GM18858 (cell line): ENCODE data around the gene PPP1R18.
"Not testable (repeated sequence)": the region's sequence is repeated elsewhere in the genome, so short reads cannot be mapped to it uniquely, and the experiment has no call there.

Experiments used
- ATAC-seq: cut with Tn5 transposase; IDR thresholded peaks from one replicate; pipeline ENCODE4 v1.9.1; 2021; ENCODE audit not compliant: unreplicated experiment

The PPP1R18 gene

GRCh38 chr6:30686009-30686907 lies at the start of gene PPP1R18:
PPP1R18 (minus strand) TSS chr6:30686645; CDS start chr6:30686018, 627 bp downstream.
- no peak for ATAC-seq

GRCh38 chr6:30735668-30736314 lies 49.3 kb upstream of the PPP1R18 start:
- no peak for ATAC-seq

GRCh38 chr6:30732237-30732943 lies 45.9 kb upstream of the PPP1R18 start:
- ATAC-seq = no peak

DNA sequence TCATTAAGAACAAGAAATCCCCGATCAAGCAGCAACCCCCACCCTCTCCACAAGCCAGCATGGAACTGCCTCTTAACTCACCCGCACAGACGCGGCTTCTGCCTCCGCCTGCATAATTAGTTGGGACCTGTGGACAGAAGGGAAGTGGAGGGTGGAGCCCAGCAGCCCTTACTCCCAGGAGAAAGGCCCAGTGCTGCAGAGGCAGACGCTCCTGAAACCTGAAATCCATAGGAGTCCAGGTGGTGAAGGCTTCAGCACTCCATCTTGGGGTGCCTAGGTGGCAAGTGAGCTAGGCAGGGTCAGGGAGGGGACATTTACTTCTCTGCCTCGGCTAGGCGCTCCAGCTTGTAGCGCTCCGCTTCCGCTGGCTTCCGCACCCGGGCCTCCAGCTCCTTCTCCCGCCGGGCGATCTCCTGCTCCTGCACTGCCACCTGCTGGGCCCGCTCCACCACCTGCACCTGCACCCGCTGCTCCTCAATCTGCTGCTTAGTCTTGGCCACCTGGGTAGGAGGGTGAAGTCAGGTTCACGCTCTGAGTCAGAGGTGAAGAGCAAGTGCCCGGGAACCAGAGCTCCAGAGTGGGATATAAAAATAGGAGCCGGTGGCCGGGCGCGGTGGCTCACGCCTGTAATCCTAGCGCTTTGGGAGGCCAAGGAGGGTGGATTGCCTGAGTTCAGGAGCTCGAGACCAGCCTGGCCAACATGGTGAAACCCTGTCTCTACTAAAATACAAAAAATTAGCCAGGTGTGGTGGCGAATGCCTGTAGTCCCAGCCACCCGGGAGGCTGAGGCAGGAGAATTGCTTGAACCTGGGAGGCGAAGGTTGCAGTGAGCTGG lies 44.4 kb upstream of the PPP1R18 start:
- ATAC-seq = peak; percentile 41

DNA sequence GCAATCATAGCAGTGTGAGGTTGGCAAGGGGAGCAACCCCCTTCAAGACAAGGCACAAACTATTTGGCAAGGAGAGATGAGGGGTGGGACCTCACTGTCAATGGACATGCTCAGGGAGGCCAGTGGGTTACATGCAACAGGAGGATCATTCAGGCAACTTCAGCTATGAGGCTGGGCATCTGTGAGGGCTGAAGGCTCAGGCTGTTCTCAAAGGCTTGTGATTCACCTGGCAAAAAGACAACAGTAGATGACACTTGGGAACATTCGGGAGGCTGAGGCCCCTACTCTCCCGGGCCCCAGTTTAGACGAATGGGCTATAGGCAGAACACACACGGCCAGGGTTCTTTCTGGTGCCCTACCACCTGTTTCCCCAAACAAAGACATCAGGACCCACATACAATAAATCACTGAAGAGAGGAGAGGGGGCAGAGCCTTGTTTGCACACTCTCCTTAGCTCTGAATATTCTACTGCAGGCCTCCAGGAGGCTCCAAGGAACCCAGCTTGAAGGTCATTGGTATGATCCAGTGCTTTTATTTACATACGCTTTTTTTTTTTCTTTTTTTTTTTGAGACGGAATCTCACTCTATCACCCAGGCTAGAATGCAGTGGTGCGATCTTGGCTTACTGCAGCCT lies 41.6 kb upstream of the PPP1R18 start:
- ATAC-seq = no peak

- ATAC-seq = no peak
Observed at GRCh38 chr6:30726506-30727413, 40.3 kb upstream of the PPP1R18 start.

DNA sequence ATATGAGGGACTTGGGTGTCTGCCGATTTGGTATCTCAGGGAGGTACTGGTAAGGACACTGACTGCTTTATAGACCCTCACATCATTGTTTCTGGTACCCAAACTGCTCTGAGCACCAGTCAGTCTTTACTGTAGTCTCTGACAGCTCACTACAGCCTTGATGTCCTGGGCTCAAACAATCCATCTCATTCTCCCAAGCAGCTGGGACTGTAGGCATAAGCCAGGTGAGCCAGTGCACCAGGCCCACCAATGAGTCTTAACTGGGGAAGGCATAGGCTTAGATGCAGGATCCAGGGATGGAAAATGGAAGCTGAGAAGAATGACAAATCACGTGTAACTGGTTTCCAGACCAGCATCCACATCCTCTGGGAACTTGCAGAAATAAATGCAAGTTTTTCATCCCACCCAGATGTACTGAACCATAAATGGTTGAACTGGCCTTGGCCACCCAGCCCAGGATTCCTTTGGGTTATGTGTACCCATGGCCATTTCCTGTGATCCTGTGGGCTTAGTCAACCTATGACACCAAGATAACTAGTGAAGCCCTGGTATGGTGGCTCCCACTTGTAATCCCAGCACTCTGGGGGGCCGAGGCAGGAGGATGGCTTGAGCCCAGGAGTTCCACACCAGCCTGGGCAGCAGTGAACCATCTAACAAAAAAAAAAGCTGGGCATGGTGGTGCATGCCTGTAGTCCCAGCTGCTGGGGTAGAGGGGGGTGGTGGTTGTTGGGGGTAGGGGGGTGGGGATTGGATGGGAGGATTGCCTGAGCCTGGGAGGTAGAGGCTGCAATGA lies 39.5 kb upstream of the PPP1R18 start:
- no peak for ATAC-seq

- ATAC-seq = no peak
Observed at GRCh38 chr6:30724906-30725667, 38.6 kb upstream of the PPP1R18 start.

GRCh38 chr6:30723843-30724741 lies 37.6 kb upstream of the PPP1R18 start:
- ATAC-seq = not testable (repeated sequence)

DNA sequence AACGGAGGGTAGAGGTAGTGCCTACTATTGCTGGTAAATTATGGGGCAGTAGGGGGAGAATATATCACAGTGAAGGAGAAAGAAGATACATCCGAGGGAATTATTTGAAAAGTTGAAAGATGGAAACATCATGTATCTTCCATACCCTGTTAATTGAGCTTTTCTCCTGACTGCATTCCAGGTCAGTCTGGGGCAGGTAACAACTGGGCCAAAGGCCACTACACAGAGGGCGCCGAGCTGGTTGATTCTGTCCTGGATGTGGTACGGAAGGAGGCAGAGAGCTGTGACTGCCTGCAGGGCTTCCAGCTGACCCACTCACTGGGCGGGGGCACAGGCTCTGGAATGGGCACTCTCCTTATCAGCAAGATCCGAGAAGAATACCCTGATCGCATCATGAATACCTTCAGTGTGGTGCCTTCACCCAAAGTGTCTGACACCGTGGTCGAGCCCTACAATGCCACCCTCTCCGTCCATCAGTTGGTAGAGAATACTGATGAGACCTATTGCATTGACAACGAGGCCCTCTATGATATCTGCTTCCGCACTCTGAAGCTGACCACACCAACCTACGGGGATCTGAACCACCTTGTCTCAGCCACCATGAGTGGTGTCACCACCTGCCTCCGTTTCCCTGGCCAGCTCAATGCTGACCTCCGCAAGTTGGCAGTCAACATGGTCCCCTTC lies 36.9 kb upstream of the PPP1R18 start:
- ATAC-seq = not testable (repeated sequence)

GRCh38 chr6:30722280-30723112 lies 36.1 kb upstream of the PPP1R18 start:
- no peak for ATAC-seq

GRCh38 chr6:30722025-30722279 lies 35.5 kb upstream of the PPP1R18 start:
- ATAC-seq = not testable (repeated sequence)

DNA sequence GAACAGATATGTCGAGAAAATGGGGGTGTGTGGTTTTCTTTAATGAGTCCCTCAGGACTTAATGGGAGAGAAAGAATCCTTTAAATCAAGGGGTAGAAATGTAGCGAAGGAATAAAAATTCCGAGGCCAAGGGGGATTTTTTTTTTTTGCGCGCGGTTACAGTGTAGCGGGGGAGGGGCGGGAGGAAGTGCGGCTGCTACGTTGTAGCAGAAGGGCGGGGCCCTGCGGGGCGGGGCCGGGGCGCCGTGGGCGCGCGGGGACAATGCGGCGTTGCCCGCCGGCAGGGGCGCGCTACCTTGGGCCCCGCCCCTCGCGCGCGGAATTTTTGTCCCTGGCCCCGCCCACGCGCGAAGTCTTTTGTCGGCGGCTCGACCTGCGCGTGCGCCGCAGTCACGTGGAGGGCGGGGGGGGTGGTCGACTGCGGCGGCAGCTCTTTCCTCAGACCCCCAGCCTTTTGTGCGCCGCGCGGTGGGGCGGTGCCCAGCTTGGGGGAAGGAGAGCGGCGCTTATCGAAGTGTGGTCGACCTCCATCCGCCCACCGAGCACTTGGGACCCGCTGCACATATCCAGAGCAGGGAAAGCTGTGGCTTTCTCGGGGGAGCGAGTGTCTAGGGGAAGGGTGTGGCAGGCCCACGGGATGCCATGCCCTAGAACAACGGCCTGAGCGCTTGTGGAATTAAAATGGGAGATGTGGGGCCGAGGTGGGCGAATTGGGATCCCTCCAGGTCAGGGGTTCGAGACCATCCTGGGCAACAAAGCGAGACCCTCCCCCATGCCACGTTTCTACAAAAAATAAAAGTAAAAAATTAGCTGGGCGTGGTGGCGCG lies 35.0 kb upstream of the PPP1R18 start:
- ATAC-seq = no peak

DNA sequence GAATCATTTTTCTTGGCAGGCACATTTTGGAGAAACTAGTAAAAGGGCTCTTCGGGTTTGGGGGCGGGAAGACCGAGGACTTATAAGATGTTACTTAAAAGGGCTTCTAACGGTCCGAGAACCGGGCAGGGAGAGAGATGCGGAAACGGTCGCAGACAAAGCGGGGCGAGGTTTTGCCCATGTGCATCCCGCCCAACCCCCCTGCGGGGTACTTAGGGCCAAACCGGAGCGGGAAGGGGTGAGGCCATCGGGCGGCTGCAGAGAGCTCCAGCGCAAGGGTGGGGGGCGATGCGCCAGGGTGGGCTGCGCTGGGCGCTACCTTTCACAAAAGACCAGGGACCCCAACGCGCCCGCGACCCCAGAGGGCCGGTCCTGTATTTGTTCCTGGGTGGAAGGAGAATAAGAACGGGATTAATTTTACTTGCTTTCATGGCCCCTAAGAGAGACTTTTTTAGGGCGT lies 34.3 kb upstream of the PPP1R18 start:
- no peak for ATAC-seq
